ENCODE measurements around the gene DPP4. TPM values are rescaled to one million over a fixed set of nuclear protein-coding genes. Genes with fewer than 3 reads are reported as not detected.

The DPP4 gene
- total and polyA plus RNA-seq, 2 of the 13 experiments (the other 11 are each of a cell fraction or from before 2014, with no cell fraction given): 39.4 to 109 TPM

DNA sequence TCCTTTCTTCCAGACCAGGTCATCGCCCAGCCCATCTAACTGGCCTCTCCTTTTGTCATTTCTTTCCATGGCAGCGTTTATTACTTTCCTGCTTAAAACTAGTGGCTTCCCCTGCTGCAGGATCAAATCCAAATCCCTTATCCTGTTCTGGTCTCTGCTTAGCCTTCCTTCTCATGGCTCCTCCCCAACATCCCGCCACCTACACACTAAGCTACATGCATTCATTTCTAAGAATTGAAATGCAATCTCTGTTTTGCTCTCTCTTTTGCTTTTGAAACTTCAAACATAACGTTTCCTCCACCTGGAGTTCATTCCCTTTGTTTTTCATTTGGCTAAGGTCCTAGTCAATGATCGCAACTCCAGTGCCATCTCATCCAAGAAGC, 18.0 kb upstream of the DPP4 start:
- intact Hi-C loops (cut with micrococcal nuclease; ENCODE audit: unreplicated experiment): no loop called here

More for the DNA sequence above, 18.0 kb upstream of the DPP4 start:
- DNase-seq (ENCODE audit: low spot score) (no peak), ATAC-seq (no peak), FAIRE-seq (no peak)
- TF ChIP-seq, protein P1, sequence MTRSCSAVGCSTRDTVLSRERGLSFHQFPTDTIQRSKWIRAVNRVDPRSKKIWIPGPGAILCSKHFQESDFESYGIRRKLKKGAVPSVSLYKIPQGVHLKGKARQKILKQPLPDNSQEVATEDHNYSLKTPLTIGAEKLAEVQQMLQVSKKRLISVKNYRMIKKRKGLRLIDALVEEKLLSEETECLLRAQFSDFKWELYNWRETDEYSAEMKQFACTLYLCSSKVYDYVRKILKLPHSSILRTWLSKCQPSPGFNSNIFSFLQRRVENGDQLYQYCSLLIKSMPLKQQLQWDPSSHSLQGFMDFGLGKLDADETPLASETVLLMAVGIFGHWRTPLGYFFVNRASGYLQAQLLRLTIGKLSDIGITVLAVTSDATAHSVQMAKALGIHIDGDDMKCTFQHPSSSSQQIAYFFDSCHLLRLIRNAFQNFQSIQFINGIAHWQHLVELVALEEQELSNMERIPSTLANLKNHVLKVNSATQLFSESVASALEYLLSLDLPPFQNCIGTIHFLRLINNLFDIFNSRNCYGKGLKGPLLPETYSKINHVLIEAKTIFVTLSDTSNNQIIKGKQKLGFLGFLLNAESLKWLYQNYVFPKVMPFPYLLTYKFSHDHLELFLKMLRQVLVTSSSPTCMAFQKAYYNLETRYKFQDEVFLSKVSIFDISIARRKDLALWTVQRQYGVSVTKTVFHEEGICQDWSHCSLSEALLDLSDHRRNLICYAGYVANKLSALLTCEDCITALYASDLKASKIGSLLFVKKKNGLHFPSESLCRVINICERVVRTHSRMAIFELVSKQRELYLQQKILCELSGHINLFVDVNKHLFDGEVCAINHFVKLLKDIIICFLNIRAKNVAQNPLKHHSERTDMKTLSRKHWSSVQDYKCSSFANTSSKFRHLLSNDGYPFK (CRISPR knock-in tag; IDR thresholded peaks at IDR 0.05; ENCODE audit: borderline replicate concordance): no peak
- no peak for TF ChIP-seq SRF (IDR thresholded peaks at IDR 0.05; ENCODE audit: low read depth, low read length)
- TF ChIP-seq ELF1 (CRISPR knock-in tag; IDR thresholded peaks at IDR 0.05): no peak
- TF ChIP-seq, protein P2, sequence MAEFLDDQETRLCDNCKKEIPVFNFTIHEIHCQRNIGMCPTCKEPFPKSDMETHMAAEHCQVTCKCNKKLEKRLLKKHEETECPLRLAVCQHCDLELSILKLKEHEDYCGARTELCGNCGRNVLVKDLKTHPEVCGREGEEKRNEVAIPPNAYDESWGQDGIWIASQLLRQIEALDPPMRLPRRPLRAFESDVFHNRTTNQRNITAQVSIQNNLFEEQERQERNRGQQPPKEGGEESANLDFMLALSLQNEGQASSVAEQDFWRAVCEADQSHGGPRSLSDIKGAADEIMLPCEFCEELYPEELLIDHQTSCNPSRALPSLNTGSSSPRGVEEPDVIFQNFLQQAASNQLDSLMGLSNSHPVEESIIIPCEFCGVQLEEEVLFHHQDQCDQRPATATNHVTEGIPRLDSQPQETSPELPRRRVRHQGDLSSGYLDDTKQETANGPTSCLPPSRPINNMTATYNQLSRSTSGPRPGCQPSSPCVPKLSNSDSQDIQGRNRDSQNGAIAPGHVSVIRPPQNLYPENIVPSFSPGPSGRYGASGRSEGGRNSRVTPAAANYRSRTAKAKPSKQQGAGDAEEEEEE (CRISPR knock-in tag; IDR thresholded peaks at IDR 0.05; ENCODE audit: borderline replicate concordance): no peak
- TF ChIP-seq, protein P3, sequence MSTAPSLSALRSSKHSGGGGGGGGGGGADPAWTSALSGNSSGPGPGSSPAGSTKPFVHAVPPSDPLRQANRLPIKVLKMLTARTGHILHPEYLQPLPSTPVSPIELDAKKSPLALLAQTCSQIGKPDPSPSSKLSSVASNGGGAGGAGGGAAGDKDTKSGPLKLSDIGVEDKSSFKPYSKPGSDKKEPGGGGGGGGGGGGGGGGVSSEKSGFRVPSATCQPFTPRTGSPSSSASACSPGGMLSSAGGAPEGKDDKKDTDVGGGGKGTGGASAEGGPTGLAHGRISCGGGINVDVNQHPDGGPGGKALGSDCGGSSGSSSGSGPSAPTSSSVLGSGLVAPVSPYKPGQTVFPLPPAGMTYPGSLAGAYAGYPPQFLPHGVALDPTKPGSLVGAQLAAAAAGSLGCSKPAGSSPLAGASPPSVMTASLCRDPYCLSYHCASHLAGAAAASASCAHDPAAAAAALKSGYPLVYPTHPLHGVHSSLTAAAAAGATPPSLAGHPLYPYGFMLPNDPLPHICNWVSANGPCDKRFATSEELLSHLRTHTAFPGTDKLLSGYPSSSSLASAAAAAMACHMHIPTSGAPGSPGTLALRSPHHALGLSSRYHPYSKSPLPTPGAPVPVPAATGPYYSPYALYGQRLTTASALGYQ (CRISPR knock-in tag; IDR thresholded peaks at IDR 0.05): no peak
- no peak for TF ChIP-seq ZNF879 (CRISPR knock-in tag; IDR thresholded peaks at IDR 0.05)
- Histone ChIP-seq H3K79me2 (ENCODE audit: insufficient read depth, low read length) (no peaks in the 10 kb centered on the region), H3K4me2 (ENCODE audit: low read depth, low read length) (no peak overlapping the region), H3K4me1 (ENCODE audit: insufficient read depth, low read length) (peaks cover 50% of the 10 kb centered on the region), H3K27ac (ENCODE audit: extremely low read length, insufficient read depth, low read length) (no peak overlapping the region), H3K9ac (ENCODE audit: insufficient read depth, low read depth, low read length) (no peak overlapping the region), H3K4me3 (replicated peaks in 1 of 3; ENCODE audit: insufficient read depth in 1 of 3, low read depth in 2 of 3, low read length in 3 of 3) (no peak overlapping the region), H2AFZ (ENCODE audit: low read length) (no peak overlapping the region), H3K9me3 (ENCODE audit: low read length) (no peaks in the 10 kb centered on the region), H3K27me3 (ENCODE audit: control insufficient read depth in 1 of 2, insufficient read depth in 2 of 2, low read length in 2 of 2) (no peaks in the 10 kb centered on the region), H3K36me3 (replicated peaks in 1 of 2; ENCODE audit: control insufficient read depth in 1 of 2, insufficient read depth in 2 of 2, low read length in 2 of 2) (no peaks in the 10 kb centered on the region), H4K20me1 (ENCODE audit: insufficient read depth, low read length) (no peaks in the 10 kb centered on the region)
- in situ Hi-C loops (cut with HindIII; ENCODE audit: extremely low pct_ligation_motif_present, low pct_unique_long_range_greater_than_20kb): no loop called here
- no TSS peak for BruUV-seq (replicated peaks)
- 87% methylated on average over 5 of the region's 5 CpGs for WGBS (ENCODE audit: low lambda C conversion rate)
- POLR2A ChIA-PET: interaction anchor here (0.8 to 4.8 kb wide), 3 partner anchors 16 to 96 kb away, joined by 3 to 41 read pairs (median 5); partner anchors contain the start of gene DPP4
- CTCF ChIA-PET (ENCODE audit: low intra/inter-chr PET ratio, low total read pairs): no interaction called here
